ENCODE results near the gene PRR14. TPM values are rescaled to one million over a fixed set of nuclear protein-coding genes. Genes with fewer than 3 reads are reported as not detected.

PRR14 gene
- total and polyA plus RNA-seq, 10 of the 15 experiments (the other 5 are each of a cell fraction or from before 2014, with no cell fraction given): 2.5 to 66.8 (median 19.2) TPM

GRCh38 chr16:30659507-30660423 lies 9.0 kb downstream of the PRR14 start (continued):
- TF ChIP-seq MXI1 (IDR thresholded peaks at IDR 0.05; ENCODE audit: low read depth, low read length) (no peak; the same call in 1 of the 2 replicates), E4F1 (IDR thresholded peaks at IDR 0.05; ENCODE audit: borderline replicate concordance, partially characterized antibody) (no peak), ZZZ3 (IDR thresholded peaks at IDR 0.05; ENCODE audit: control insufficient read depth, insufficient read length, low read depth) (no peak), POLR2AphosphoS2 (IDR thresholded peaks at IDR 0.05; ENCODE audit: low read depth, low read length) (0 out of 2 replicates have a peak, but pooled peaks have one; percentile 20), IRF4 (IDR thresholded peaks at IDR 0.05; ENCODE audit: low read depth, low read length) (no peak), GATAD2B (conservative IDR thresholded peaks at IDR 0.05; ENCODE audit: low read depth) (no peak), RAD51 (IDR thresholded peaks at IDR 0.05) (no peak), SMC3 (IDR thresholded peaks at IDR 0.05; ENCODE audit: borderline replicate concordance, low read length) (no peak), SRF (IDR thresholded peaks at IDR 0.05; ENCODE audit: low read depth in 2 of 2, low read length in 2 of 2) (no peak), CEBPZ (IDR thresholded peaks at IDR 0.05; ENCODE audit: low read depth, low read length) (no peak), SP1 (IDR thresholded peaks at IDR 0.05; ENCODE audit: low read depth, low read length) (no peak), ATF2 (IDR thresholded peaks at IDR 0.05; ENCODE audit: low read length) (no peak), RELB (IDR thresholded peaks at IDR 0.05; ENCODE audit: low read depth) (no peak), REST (IDR thresholded peaks at IDR 0.05; ENCODE audit: low read depth, low read length) (no peak)
